Measurements from ENCODE around the gene PRKRIP1.
A peak's percentile ranks its signal among the peaks of the same experiment; 100 is the strongest.

Gene PRKRIP1

GRCh38 chr7:102455596-102455995, 59.4 kb downstream of the PRKRIP1 start:
- no peak for DNase-seq (ENCODE audit: low read depth)
- no peak for TF ChIP-seq CTCF (IDR thresholded peaks at IDR 0.05; ENCODE audit: insufficient read depth, low read depth, low read length, missing control alignments)
- H3K4me3 ChIP-seq (ENCODE audit: low read length), result no peak overlapping the region

- no peak for TF ChIP-seq CTCF (IDR thresholded peaks at IDR 0.05; ENCODE audit: insufficient read depth, low read depth, low read length, missing control alignments)
- no peak for DNase-seq (ENCODE audit: low read depth)
- no peak overlapping the region for H3K4me3 ChIP-seq (ENCODE audit: low read length)
These were observed 60.2 kb downstream of the PRKRIP1 start for GRCh38 chr7:102456327-102456726.

GRCh38 chr7:102457352-102457924, 61.3 kb downstream of the PRKRIP1 start:
- DNase-seq (ENCODE audit: low read depth), result no peak
- H3K4me3 ChIP-seq (ENCODE audit: low read length), result no peak overlapping the region
- no peak for TF ChIP-seq CTCF (IDR thresholded peaks at IDR 0.05; ENCODE audit: insufficient read depth, low read depth, low read length, missing control alignments)

- no peak for TF ChIP-seq CTCF (IDR thresholded peaks at IDR 0.05; ENCODE audit: insufficient read depth, low read depth, low read length, missing control alignments)
- DNase-seq (ENCODE audit: low read depth), result no peak
- no peak overlapping the region for H3K4me3 ChIP-seq (ENCODE audit: low read length)
These were observed 63.2 kb downstream of the PRKRIP1 start for GRCh38 chr7:102459221-102459844.

GRCh38 chr7:102460467-102460866, 64.3 kb downstream of the PRKRIP1 start:
- no peak for DNase-seq (ENCODE audit: low read depth)
- no peak for TF ChIP-seq CTCF (IDR thresholded peaks at IDR 0.05; ENCODE audit: insufficient read depth, low read depth, low read length, missing control alignments)

GRCh38 chr7:102463841-102464576, 67.8 kb downstream of the PRKRIP1 start:
- TF ChIP-seq CTCF (IDR thresholded peaks at IDR 0.05; ENCODE audit: insufficient read depth, low read depth, low read length, missing control alignments), result no peak
- H3K4me3 ChIP-seq (ENCODE audit: low read length), result peak overlapping the region; percentile 100
- DNase-seq (ENCODE audit: low read depth), result peak; percentile 14

More at GRCh38 chr7:102460467-102460866, 64.3 kb downstream of the PRKRIP1 start:
- H3K4me3 ChIP-seq (ENCODE audit: low read length), result no peak overlapping the region

Data from epithelial cell of esophagus (primary cell).